HepG2 (cell line): ENCODE data around the gene RRP36. TPM values are rescaled to one million over a fixed set of nuclear protein-coding genes. Genes with fewer than 3 reads are reported as not detected.

Experiments
- ATAC-seq: fragments of 200-7000 bp; cut with Tn5 transposase; 3 replicates; pipeline ENCODE4 v1.9.1; 2020; ENCODE audit warnings: mild to moderate bottlenecking, moderate library complexity
- BruUV-seq: library from RNA; stranded (reverse); fragments of 400-500 nt; replicated peaks from 2 replicates; lab custom pipeline; 2021; lab: Mats Ljungman, UMichigan
- CTCF ChIA-PET: fragments of 300-600 bp; formaldehyde crosslinking; extraction: SDS; loops from one replicate; lab custom pipeline; 2021; ENCODE audit warnings: low total read pairs, inconsistent platforms, low intra/inter-chr PET ratio; lab: Yijun Ruan, JAX
- POLR2A ChIA-PET: fragments of 350-600 bp; sonication (Branson Sonifier 250); formaldehyde crosslinking; loops from one replicate; lab custom pipeline; 2020; ENCODE audit warnings: antibody characterized with exemption, inconsistent platforms; lab: Yijun Ruan, JAX
- DNase-seq: peaks from one replicate; pipeline ENCODE4 v3.0.0-alpha.2; 2015; ENCODE audit warnings: low spot score
- FAIRE-seq: peaks from 3 replicates; lab custom pipeline; 2011; peaks lifted over from hg19 to GRCh38; lab: Jason Lieb, UNC
- H2AFZ ChIP-seq: one replicate; pipeline ENCODE4 v1.6.1; 2011; ENCODE audit warnings: low read length, inconsistent platforms
- H3K27ac ChIP-seq: fragments of 300-600 bp; 3 replicates; pipeline ENCODE4 v1.8.0; 2011; ENCODE audit warnings: mixed run types, mild to moderate bottlenecking, mixed read lengths, low read length, inconsistent platforms; ENCODE audit not compliant: insufficient read depth; ENCODE audit errors: extremely low read length
- H3K27me3 ChIP-seq, 2 experiments: fragments of 200-600 bp in 1 of 2; 2 replicates in 1 of 2; 3 replicates in 1 of 2; pipeline versions ENCODE4 v1.6.0 to v1.8.0; 2011; ENCODE audit warnings: low read length in 2 of 2, mild to moderate bottlenecking in 2 of 2, moderate library complexity in 2 of 2, inconsistent platforms in 1 of 2; ENCODE audit not compliant: insufficient read depth in 2 of 2, control insufficient read depth in 1 of 2
- H3K36me3 ChIP-seq, 2 experiments: fragments of 200-600 bp in 1 of 2; replicated peaks in 1 of 2; 2 replicates in 1 of 2; 3 replicates in 1 of 2; pipeline versions ENCODE4 v1.5.1 to v1.8.0; 2011; ENCODE audit warnings: low read length in 2 of 2, inconsistent platforms in 1 of 2; ENCODE audit not compliant: insufficient read depth in 2 of 2, control insufficient read depth in 1 of 2
- H3K4me1 ChIP-seq: 2 replicates; pipeline ENCODE4 v1.5.1; 2012; ENCODE audit warnings: low read length, inconsistent platforms; ENCODE audit not compliant: insufficient read depth
- H3K4me2 ChIP-seq: 2 replicates; pipeline ENCODE4 v1.6.0; 2011; ENCODE audit warnings: low read depth, low read length, inconsistent platforms
- H3K4me3 ChIP-seq, 3 experiments: fragments of 200-600 bp in 1 of 3; sonication (generic), shearing (Covaris generic) in 1 of 3; replicated peaks in 1 of 3; 2 replicates each; pipeline ENCODE4 v1.5.1; 2011 to 2016; ENCODE audit warnings: low read length in 3 of 3, inconsistent platforms in 2 of 3, low read depth in 2 of 3, mild to moderate bottlenecking in 2 of 3, control low read depth in 1 of 3, mixed read lengths in 1 of 3; ENCODE audit not compliant: insufficient read depth in 1 of 3
- H3K79me2 ChIP-seq: one replicate; pipeline ENCODE4 v1.6.1; 2011; ENCODE audit warnings: low read length, inconsistent platforms; ENCODE audit not compliant: insufficient read depth
- H3K9ac ChIP-seq: 2 replicates; pipeline ENCODE4 v1.6.0; 2011; ENCODE audit warnings: mild to moderate bottlenecking, low read depth, low read length, inconsistent platforms; ENCODE audit not compliant: insufficient read depth
- H3K9me3 ChIP-seq: 2 replicates; pipeline ENCODE4 v1.5.1; 2012; ENCODE audit warnings: mild to moderate bottlenecking, low read length
- H4K20me1 ChIP-seq: 2 replicates; pipeline ENCODE4 v1.6.0; 2011; ENCODE audit warnings: inconsistent platforms, mild to moderate bottlenecking, low read length, moderate library complexity; ENCODE audit not compliant: insufficient read depth
- GFI1 ChIP-seq: sonication (generic); formaldehyde crosslinking; IDR thresholded peaks from 2 replicates; pipeline ENCODE4 v1.5.0; 2020; ENCODE audit warnings: missing genetic modification reagents, mild to moderate bottlenecking, borderline replicate concordance
- NFE2L1 ChIP-seq: sonication (generic); formaldehyde crosslinking; IDR thresholded peaks from 2 replicates; pipeline ENCODE4 v1.4.0; 2020; ENCODE audit warnings: missing genetic modification reagents, mild to moderate bottlenecking, borderline replicate concordance
- SCMH1 ChIP-seq: sonication (generic); formaldehyde crosslinking; IDR thresholded peaks from 2 replicates; pipeline ENCODE4 v1.9.0; 2021; ENCODE audit warnings: missing genetic modification reagents, mild to moderate bottlenecking, borderline replicate concordance
- TCF12 ChIP-seq, 2 experiments: fragments of 450-650 bp in 1 of 2; sonication (generic) in 1 of 2; formaldehyde crosslinking in 1 of 2; IDR thresholded peaks; 2 replicates each; pipeline versions ENCODE4 v1.6.1 to v1.8.0; 2017 to 2022; ENCODE audit warnings: antibody characterized with exemption in 1 of 2, mild to moderate bottlenecking in 1 of 2, missing genetic modification reagents in 1 of 2, moderate library complexity in 1 of 2
- TRIM24 ChIP-seq: sonication (generic); formaldehyde crosslinking; IDR thresholded peaks from 2 replicates; pipeline ENCODE4 v1.8.0; 2022; ENCODE audit warnings: mild to moderate bottlenecking, missing genetic modification reagents
- ZMYM4 ChIP-seq: sonication (generic); formaldehyde crosslinking; IDR thresholded peaks from 2 replicates; pipeline ENCODE4 v1.8.1; 2023; ENCODE audit warnings: mild to moderate bottlenecking, missing genetic modification reagents
- ZNF557 ChIP-seq: sonication (generic); formaldehyde crosslinking; IDR thresholded peaks from 2 replicates; pipeline ENCODE4 v1.4.0; 2020; ENCODE audit warnings: missing genetic modification reagents
- ZNF567 ChIP-seq: sonication (generic); formaldehyde crosslinking; IDR thresholded peaks from 2 replicates; pipeline ENCODE4 v1.8.1; 2023; ENCODE audit warnings: mild to moderate bottlenecking, missing genetic modification reagents, borderline replicate concordance
- ZNF577 ChIP-seq: sonication (generic); formaldehyde crosslinking; IDR thresholded peaks from 2 replicates; pipeline ENCODE4 v1.4.0; 2020; ENCODE audit warnings: mild to moderate bottlenecking, low read depth, missing genetic modification reagents, borderline replicate concordance
- WGBS: methylation state at CpG from one replicate; pipeline ENCODE4 v1.1.6; 2017; ENCODE audit warnings: low lambda C conversion rate; 5-methylcytosine and 5-hydroxymethylcytosine counted together
- in situ Hi-C: cut with HindIII; loops from 2 replicates; pipeline ENCODE4 v1.10.0; 2017; ENCODE audit warnings: low pct_unique_long_range_greater_than_20kb; ENCODE audit not compliant: extremely low pct_ligation_motif_present
- intact Hi-C: fragments of 100-400 bp; cut with micrococcal nuclease; formaldehyde crosslinking; loops from one replicate; pipeline ENCODE4 v1.10.0; 2022; ENCODE audit not compliant: unreplicated experiment
- polyA plus RNA-seq, 8 experiments: library from polyadenylated mRNA; depleted of rRNA in 3 of 8; stranded (reverse) in 7 of 8; unstranded in 1 of 8; fragments of >200 nt; fragmentation: Illumina TruSeq in 4 of 8; extraction: Trizol in 4 of 8; gene quantifications; 2 replicates each; pipeline versions ENCODE4 v1.2.1 to v1.2.3, GENCODE V29; 2011 to 2016; ENCODE audit warnings: low read depth in 4 of 8, missing spikeins in 1 of 8, mixed read lengths in 1 of 8; ENCODE audit not compliant: insufficient read depth in 1 of 8
- total RNA-seq, 5 experiments: library from RNA; depleted of rRNA; stranded (reverse); fragments of >200 nt; fragmentation: Illumina TruSeq; extraction: Trizol; gene quantifications; 2 replicates each; pipeline ENCODE4 v1.2.3, GENCODE V29; 2016; ENCODE audit warnings: low read depth in 1 of 5
- TF ChIP-seq, protein P1 (sequence below): sonication (generic); formaldehyde crosslinking; IDR thresholded peaks from 2 replicates; pipeline ENCODE4 v1.4.0; 2020; ENCODE audit warnings: low read depth, missing genetic modification reagents

Gene RRP36
- total and polyA plus RNA-seq, 2 of the 13 experiments (the other 11 are each of a cell fraction or from before 2014, with no cell fraction given) = 29.5 to 144 TPM

DNA sequence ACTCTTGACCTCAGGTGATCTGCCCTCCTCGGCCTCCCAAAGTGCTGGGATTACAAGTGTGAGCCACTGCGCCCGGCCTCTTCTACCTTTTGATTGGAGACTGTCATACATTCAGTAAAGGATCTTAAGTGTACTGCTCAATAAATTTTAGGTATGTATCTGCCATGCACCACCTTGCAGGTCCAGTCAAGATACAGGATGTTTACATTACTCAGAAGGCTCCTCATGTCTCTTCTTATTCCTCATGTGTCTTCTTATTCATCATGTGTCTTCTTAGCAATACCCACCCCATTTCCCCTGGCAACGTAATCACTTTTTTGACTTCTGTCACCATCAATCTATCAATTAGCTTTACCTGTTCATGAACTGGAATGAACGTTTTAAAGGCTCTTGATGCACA lies 15.6 kb upstream of the RRP36 start (continued):
- TF ChIP-seq ZNF567 (CRISPR knock-in tag) = no peak

DNA sequence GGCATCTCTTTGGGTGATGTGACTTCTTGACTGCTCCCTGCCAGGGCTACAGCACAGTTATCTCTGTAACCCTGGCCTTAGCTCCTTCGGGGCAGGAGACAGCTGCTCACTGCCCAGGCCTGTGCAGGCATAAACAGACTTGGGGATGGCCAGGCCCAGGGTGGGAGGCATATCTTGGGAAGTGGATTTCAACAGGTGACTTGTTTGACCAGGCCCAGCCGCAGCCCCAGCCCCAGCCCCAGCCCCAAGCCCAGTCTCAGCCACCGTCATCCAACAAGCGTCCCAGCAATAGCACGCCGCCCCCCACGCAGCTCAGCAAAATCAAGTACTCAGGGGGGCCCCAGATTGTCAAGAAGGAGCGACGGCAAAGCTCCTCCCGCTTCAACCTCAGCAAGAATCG lies 15.2 kb upstream of the RRP36 start:
- 96% methylated on average over 11 of the region's 11 CpGs for WGBS
- H3K9me3 ChIP-seq = no peaks in the 10 kb centered on the region
- no peaks in the 10 kb centered on the region for H3K4me1 ChIP-seq
- TF ChIP-seq ZMYM4 (CRISPR knock-in tag) (no peak), SCMH1 (no peak)
- TF ChIP-seq, all 625 proteins: peak for 0
- H3K4me3 ChIP-seq = no peak overlapping the region
- H3K9ac ChIP-seq = no peak overlapping the region
- intact Hi-C loops = no loop called here
- H3K79me2 ChIP-seq = no peaks in the 10 kb centered on the region
- H2AFZ ChIP-seq = no peak overlapping the region
- in situ Hi-C loops = no loop called here
- no peaks in the 10 kb centered on the region for H3K27me3 ChIP-seq
- no peak for DNase-seq
- no peak for FAIRE-seq
- peaks cover 26 to 65% of the 10 kb centered on the region in 2 experiments for H3K36me3 ChIP-seq
- ATAC-seq = no peak
- no peaks in the 10 kb centered on the region for H4K20me1 ChIP-seq
- POLR2A ChIA-PET = interaction anchor here (1.2 kb wide), 1 partner anchor 22 kb away, joined by 3 read pairs; the partner anchor contains the start of gene PPP2R5D
- CTCF ChIA-PET = no interaction called here
- no peak overlapping the region for H3K27ac ChIP-seq
- no peak overlapping the region for H3K4me2 ChIP-seq
- no TSS peak for BruUV-seq

DNA sequence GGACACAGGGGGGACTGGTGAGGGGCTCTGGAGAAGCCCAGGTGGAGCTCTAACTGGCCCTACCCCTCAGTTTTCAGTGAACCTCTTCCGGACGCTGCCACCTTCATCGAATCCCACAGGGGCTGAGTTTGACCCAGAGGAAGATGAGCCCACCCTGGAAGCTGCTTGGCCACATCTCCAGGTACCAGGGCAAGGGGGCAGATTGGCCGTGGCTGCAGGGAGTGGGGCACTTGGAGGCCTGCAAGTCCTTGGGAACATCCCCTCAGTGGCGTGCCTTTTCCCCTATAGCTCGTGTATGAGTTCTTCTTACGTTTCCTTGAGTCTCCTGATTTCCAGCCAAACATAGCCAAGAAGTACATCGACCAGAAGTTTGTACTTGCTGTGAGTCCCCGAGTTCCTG lies 14.3 kb upstream of the RRP36 start:
- no peak overlapping the region for H3K4me2 ChIP-seq
- no peaks in the 10 kb centered on the region for H4K20me1 ChIP-seq
- no peak overlapping the region for H3K27ac ChIP-seq
- H3K4me1 ChIP-seq = peaks cover 4% of the 10 kb centered on the region; the same call in 1 of the 2 replicates
- no peak overlapping the region for H3K4me3 ChIP-seq
- CTCF ChIA-PET = interaction anchor here (1.4 kb wide), 1 partner anchor 123 kb away, joined by 3 read pairs; no protein-coding TSS in a partner anchor
- in situ Hi-C loops = no loop called here
- POLR2A ChIA-PET = interaction anchor here (0.6 kb wide), 1 partner anchor 14 kb away, joined by 3 read pairs; the partner anchor contains the start of gene RRP36
- peaks cover 29 to 73% of the 10 kb centered on the region in 2 experiments for H3K36me3 ChIP-seq
- H3K79me2 ChIP-seq = no peaks in the 10 kb centered on the region
- FAIRE-seq (no peak), DNase-seq (no peak), ATAC-seq (no peak)
- no peak overlapping the region for H2AFZ ChIP-seq
- no peaks in the 10 kb centered on the region for H3K27me3 ChIP-seq
- no peak overlapping the region for H3K9ac ChIP-seq
- BruUV-seq = no TSS peak
- 96% methylated on average over 9 of the region's 9 CpGs for WGBS
- intact Hi-C loops = no loop called here
- H3K9me3 ChIP-seq = no peaks in the 10 kb centered on the region
- TF ChIP-seq GFI1 (CRISPR knock-in tag) = no peak
- no peak for TF ChIP-seq NFE2L1 (CRISPR knock-in tag)
- TF ChIP-seq ZNF557 (CRISPR knock-in tag) = no peak
- TF ChIP-seq TRIM24 (CRISPR knock-in tag) = no peak
- no peak for TF ChIP-seq TCF12 (IDR thresholded peaks at IDR 0.05)
- TF ChIP-seq TCF12 (CRISPR knock-in tag; IDR thresholded peaks at IDR 0.05) = no peak
- TF ChIP-seq, protein P1, sequence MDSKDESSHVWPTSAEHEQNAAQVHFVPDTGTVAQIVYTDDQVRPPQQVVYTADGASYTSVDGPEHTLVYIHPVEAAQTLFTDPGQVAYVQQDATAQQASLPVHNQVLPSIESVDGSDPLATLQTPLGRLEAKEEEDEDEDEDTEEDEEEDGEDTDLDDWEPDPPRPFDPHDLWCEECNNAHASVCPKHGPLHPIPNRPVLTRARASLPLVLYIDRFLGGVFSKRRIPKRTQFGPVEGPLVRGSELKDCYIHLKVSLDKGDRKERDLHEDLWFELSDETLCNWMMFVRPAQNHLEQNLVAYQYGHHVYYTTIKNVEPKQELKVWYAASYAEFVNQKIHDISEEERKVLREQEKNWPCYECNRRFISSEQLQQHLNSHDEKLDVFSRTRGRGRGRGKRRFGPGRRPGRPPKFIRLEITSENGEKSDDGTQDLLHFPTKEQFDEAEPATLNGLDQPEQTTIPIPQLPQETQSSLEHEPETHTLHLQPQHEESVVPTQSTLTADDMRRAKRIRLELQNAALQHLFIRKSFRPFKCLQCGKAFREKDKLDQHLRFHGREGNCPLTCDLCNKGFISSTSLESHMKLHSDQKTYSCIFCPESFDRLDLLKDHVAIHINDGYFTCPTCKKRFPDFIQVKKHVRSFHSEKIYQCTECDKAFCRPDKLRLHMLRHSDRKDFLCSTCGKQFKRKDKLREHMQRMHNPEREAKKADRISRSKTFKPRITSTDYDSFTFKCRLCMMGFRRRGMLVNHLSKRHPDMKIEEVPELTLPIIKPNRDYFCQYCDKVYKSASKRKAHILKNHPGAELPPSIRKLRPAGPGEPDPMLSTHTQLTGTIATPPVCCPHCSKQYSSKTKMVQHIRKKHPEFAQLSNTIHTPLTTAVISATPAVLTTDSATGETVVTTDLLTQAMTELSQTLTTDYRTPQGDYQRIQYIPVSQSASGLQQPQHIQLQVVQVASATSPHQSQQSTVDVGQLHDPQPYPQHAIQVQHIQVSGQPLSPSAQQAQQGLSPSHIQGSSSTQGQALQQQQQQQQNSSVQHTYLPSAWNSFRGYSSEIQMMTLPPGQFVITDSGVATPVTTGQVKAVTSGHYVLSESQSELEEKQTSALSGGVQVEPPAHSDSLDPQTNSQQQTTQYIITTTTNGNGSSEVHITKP (CRISPR knock-in tag) = no peak
- TF ChIP-seq ZNF577 (CRISPR knock-in tag) = no peak
